Heart left ventricle (tissue), 16 donors: ENCODE data around the gene PTGES3L. TPM values are rescaled to one million over a fixed set of nuclear protein-coding genes. Genes with fewer than 3 reads are reported as not detected.

Experiments
- ATAC-seq, 4 donors: fragments of 200-7000 bp; cut with Tn5 transposase; one replicate each; pipeline ENCODE4 v1.9.1; 2020 to 2022; ENCODE audit warnings: moderate library complexity in 4 of 4, mild to moderate bottlenecking in 3 of 4, moderate number of reproducible peaks in 1 of 4
- DNase-seq, 5 donors: peaks; one replicate each; pipeline ENCODE4 v3.0.0-alpha.2; 2020
- H3K27ac ChIP-seq, 12 donors: fragments of 200-600 bp; sonication (generic) in 4 of 12; one replicate each; pipeline versions ENCODE4 v1.5.0 to v1.8.0; 2016 to 2022; ENCODE audit warnings: mild to moderate bottlenecking in 2 of 12
- H3K27me3 ChIP-seq, 9 donors: fragments of 200-600 bp; sonication (generic) in 2 of 9; one replicate each; pipeline versions ENCODE4 v1.5.1 to v1.8.0; 2016 to 2022; ENCODE audit warnings: mild to moderate bottlenecking in 3 of 9
- H3K36me3 ChIP-seq, 9 donors: fragments of 200-600 bp; sonication (generic) in 2 of 9; one replicate each; pipeline versions ENCODE4 v1.5.0 to v1.8.0; 2018 to 2022; ENCODE audit warnings: mild to moderate bottlenecking in 2 of 9
- H3K4me1 ChIP-seq, 12 donors: fragments of 200-600 bp; sonication (generic) in 4 of 12; one replicate each; pipeline versions ENCODE4 v1.5.0 to v1.8.0; 2016 to 2022; ENCODE audit warnings: mild to moderate bottlenecking in 3 of 12
- H3K4me3 ChIP-seq, 12 donors: fragments of 200-600 bp; sonication (generic) in 4 of 12; one replicate each; pipeline versions ENCODE4 v1.5.0 to v1.8.0; 2017 to 2022; ENCODE audit warnings: mild to moderate bottlenecking in 9 of 12, moderate library complexity in 4 of 12
- H3K9me3 ChIP-seq, 12 donors: fragments of 200-600 bp; sonication (generic) in 4 of 12; one replicate each; pipeline versions ENCODE4 v1.5.0 to v1.8.0; 2016 to 2022; ENCODE audit warnings: mild to moderate bottlenecking in 1 of 12
- POLR2A ChIP-seq, 2 donors: fragments of 450-650 bp; IDR thresholded peaks; one replicate each; pipeline ENCODE4 v1.6.1; 2017; ENCODE audit warnings: antibody characterized with exemption in 2 of 2, mild to moderate bottlenecking in 2 of 2, moderate library complexity in 2 of 2
- WGBS, 4 donors: extraction: QIAGEN DNeasy Blood & Tissue Kit in 2 of 4; methylation state at CpG; one replicate each; pipeline versions ENCODE4 v1.1.5 to v1.1.7; 2013 to 2018; 5-methylcytosine and 5-hydroxymethylcytosine counted together
- intact Hi-C, 10 donors: fragments of 100-400 bp; cut with DNase I; formaldehyde crosslinking; loops; one replicate each; pipeline versions ENCODE4 v1.11.1 to v1.14.2; 2022
- polyA plus RNA-seq, 2 donors: library from polyadenylated mRNA; stranded (reverse); fragments of 200-250 nt; gene quantifications; one replicate each; pipeline ENCODE4 v1.2.3, GENCODE V29; 2013
- total RNA-seq, 9 donors: library from RNA; depleted of rRNA in 2 of 9; stranded (reverse); fragments of >200 nt in 2 of 9; fragmentation: NEBNext Ultra II Directional in 3 of 9; extraction: Animal tissue kit (Norgen Biotek cat#: 25700) in 3 of 9; gene quantifications; one replicate each; pipeline versions ENCODE4 v1.1.0 to v1.2.4, GENCODE V29; 2016 to 2023
- TF ChIP-seq, protein P1 (sequence below), 12 donors: fragments of 200-600 bp; sonication (generic) in 4 of 12; IDR thresholded peaks; one replicate each; pipeline versions ENCODE4 v1.5.0 to v1.8.0; 2018 to 2022; ENCODE audit warnings: antibody characterized with exemption in 12 of 12, mild to moderate bottlenecking in 5 of 12
- donor health status: ischemic (EF 13 %, LVEDD 7.1; RV severe dilation, severe dysfunction).
- donor health status: healthy with polysubstance abuse.
- donor health status: DM: no; HTN: yes; CAD: no.
- donor health status: DM: no; HTN: no; CAD: no.
- donor health status: ischemic (EF 25% LVEDD 6.9; RV normal size, moderate dysfunction).
- donor health status: ischemic (EF 25% LVEDD 5.7; RV mildly dilated, moderate dysfunction).
- donor health status: healthy.
- donor health status: DM: yes; HTN: yes; CAD: no.
- donor health status: ischemic (EF 35%, LVEDD 5.7; RV mildly dilated, moderate dysfunction).
- donor health status: nonischemic (EF 11% LVEDD 7.7; RV severe dilation, severe dysfunction).
- donor health status: DM: yes; HTN: yes; CAD: no.
- donor health status: PGD.
- donor health status: ischemic (EF 29% LVEDD 5.4; RV normal size, mild dysfunction).
- donor health status: nonischemic (EF 23%, LVEDD 6.1; RV moderate dilation, normal function).

Gene PTGES3L
- total and polyA plus RNA-seq, 11 donors, result 24.6 to 58.0 (median 41.5) TPM

- ATAC-seq (peak; percentile 55 to 85 (median 62)), DNase-seq (peak; percentile 76 to 91 (median 81))
- H3K27ac ChIP-seq, result peak overlapping the region; percentile 52 to 82 (median 70)
- no peaks in the 10 kb centered on the region for H3K9me3 ChIP-seq
- peaks cover 0 to 71% (median 44%) of the 10 kb centered on the region in 9 donors for H3K36me3 ChIP-seq
- no peaks in the 10 kb centered on the region for H3K27me3 ChIP-seq
- intact Hi-C loops, result loop anchor here in 2 of 10 donors (5.0 to 10.0 kb wide), 2 partner anchors 139 to 152 kb away; no protein-coding TSS in a partner anchor
- TF ChIP-seq, protein P1, sequence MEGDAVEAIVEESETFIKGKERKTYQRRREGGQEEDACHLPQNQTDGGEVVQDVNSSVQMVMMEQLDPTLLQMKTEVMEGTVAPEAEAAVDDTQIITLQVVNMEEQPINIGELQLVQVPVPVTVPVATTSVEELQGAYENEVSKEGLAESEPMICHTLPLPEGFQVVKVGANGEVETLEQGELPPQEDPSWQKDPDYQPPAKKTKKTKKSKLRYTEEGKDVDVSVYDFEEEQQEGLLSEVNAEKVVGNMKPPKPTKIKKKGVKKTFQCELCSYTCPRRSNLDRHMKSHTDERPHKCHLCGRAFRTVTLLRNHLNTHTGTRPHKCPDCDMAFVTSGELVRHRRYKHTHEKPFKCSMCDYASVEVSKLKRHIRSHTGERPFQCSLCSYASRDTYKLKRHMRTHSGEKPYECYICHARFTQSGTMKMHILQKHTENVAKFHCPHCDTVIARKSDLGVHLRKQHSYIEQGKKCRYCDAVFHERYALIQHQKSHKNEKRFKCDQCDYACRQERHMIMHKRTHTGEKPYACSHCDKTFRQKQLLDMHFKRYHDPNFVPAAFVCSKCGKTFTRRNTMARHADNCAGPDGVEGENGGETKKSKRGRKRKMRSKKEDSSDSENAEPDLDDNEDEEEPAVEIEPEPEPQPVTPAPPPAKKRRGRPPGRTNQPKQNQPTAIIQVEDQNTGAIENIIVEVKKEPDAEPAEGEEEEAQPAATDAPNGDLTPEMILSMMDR (IDR thresholded peaks at IDR 0.05), result no peak
- TF ChIP-seq POLR2A (IDR thresholded peaks at IDR 0.05), result no peak
- H3K4me3 ChIP-seq, result no peak overlapping the region
- 44 to 61% (median 55%) methylated on average over 9 of the region's 9 CpGs for WGBS, 4 donors
- H3K4me1 ChIP-seq, result peaks cover 6 to 89% (median 75%) of the 10 kb centered on the region in 12 donors
These were observed 35.7 kb upstream of the PTGES3L start for GRCh38 chr17:43015579-43015978.

DNA sequence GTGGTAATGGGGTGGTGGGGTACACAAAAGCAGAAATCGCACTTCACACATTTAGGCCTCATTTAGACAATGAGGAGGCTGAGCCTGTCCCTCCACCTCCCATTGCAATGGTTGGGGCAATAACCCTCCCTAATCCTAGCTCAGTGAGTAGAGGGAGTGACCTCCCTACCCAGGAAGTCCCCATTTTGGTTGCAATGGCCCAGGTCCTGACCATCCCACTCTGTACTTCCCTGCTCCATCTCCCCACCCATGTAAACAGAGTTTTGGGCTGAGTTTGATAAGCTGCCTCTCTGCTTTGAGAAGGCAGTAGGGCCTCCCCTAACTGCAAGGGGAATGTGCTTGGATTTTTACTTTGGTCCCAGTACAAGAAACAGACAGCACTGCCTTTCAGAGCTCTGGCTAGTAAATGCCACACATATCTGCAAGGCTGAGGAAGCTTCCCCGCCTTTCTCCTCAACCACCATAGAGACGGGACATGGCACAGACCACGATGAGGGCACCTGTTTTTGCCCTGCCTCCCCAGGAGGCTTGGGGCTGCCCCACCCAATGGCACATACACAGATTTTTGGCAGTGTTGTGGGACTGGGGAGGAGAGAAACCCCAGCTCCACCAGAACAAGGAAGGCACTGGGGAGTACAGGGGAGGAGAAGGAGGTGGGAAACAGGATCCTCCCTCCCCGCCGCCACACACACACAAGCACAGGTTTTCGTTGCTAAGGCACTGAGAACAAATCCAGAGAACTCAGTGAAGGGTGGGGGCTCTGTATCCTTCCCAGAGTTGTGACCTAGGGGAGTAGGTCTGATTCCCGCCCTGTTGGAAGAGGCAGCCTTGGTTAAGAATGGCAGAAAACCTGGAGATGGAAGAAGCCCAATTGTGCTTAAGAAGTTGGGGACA lies 35.0 kb upstream of the PTGES3L start:
- peak; percentile 0 to 35 (median 12) for ATAC-seq
- 66 to 77% (median 69%) methylated on average over 8 of the region's 8 CpGs for WGBS, 4 donors
- peaks cover 0 to 75% (median 44%) of the 10 kb centered on the region in 9 donors for H3K36me3 ChIP-seq

DNA sequence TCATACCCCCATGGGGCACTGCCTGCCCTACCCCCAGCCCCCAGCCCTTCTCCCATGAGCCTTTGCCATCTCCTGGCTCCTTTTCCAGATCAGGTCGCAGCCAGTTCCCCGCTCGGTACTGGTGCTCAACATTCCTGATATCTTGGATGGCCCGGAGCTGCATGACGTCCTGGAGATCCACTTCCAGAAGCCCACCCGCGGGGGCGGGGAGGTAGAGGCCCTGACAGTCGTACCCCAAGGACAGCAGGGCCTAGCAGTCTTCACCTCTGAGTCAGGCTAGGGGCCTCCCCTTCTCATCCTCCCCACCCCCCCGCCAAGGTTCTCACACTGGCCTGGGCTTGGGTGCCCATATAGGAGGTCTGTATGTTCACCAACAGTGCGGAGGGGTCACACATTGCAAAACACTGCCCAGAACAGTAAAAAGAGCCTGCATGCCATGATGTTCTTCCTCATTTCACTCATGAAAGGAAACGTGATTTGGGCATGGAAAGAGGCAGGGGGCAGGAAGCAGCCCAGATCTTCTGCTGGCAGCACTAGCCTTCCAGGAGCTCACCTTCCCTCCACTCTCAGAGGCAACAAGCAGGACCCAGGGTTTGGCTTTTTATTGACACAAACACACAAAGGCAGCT lies 34.3 kb upstream of the PTGES3L start:
- DNase-seq, result peak in 2 of 5 donors; percentile 36 to 49
- intact Hi-C loops, result loop anchor here in 1 of 10 donors (10.0 kb wide), 1 partner anchor 141 kb away; no protein-coding TSS in a partner anchor
- H3K4me3 ChIP-seq, result no peak overlapping the region
- H3K9me3 ChIP-seq, result no peaks in the 10 kb centered on the region
- peak overlapping the region in 11 of 12 donors; percentile 52 to 82 (median 71) for H3K27ac ChIP-seq
- H3K36me3 ChIP-seq, result peaks cover 0 to 75% (median 44%) of the 10 kb centered on the region in 9 donors
- TF ChIP-seq POLR2A (IDR thresholded peaks at IDR 0.05), result no peak
- TF ChIP-seq, protein P1 (IDR thresholded peaks at IDR 0.05), result no peak
- H3K27me3 ChIP-seq, result no peaks in the 10 kb centered on the region
- peaks cover 8 to 81% (median 69%) of the 10 kb centered on the region in 12 donors for H3K4me1 ChIP-seq
- 53 to 69% (median 62%) methylated on average over 12 of the region's 12 CpGs for WGBS, 4 donors
- ATAC-seq, result peak in 3 of 4 donors; percentile 1 to 13 (median 10)

More for the DNA sequence above, 35.0 kb upstream of the PTGES3L start:
- peaks cover 8 to 88% (median 74%) of the 10 kb centered on the region in 12 donors for H3K4me1 ChIP-seq
- no peak overlapping the region for H3K4me3 ChIP-seq
- TF ChIP-seq POLR2A (IDR thresholded peaks at IDR 0.05), result no peak
- TF ChIP-seq, protein P1 (IDR thresholded peaks at IDR 0.05), result no peak
- no peaks in the 10 kb centered on the region for H3K9me3 ChIP-seq
- H3K27me3 ChIP-seq, result no peaks in the 10 kb centered on the region
- intact Hi-C loops, result loop anchor here in 2 of 10 donors (5.0 to 10.0 kb wide), 2 partner anchors 140 to 152 kb away; no protein-coding TSS in a partner anchor
- DNase-seq, result peak in 1 of 5 donors; percentile 35
- H3K27ac ChIP-seq, result peak overlapping the region; percentile 52 to 82 (median 70)
